PFSK-1 (cell line): Measurements from ENCODE around the gene ERICH6B.

Experiments
- FOXP2 ChIP-seq: optimal IDR thresholded peaks from 2 replicates; pipeline ENCODE3; 2011; ENCODE audit warnings: borderline replicate concordance, control low read depth, inconsistent platforms; ENCODE audit not compliant: insufficient read depth; ENCODE audit errors: extremely low read length, extremely low read depth
- POLR2AphosphoS5 ChIP-seq: IDR thresholded peaks from 2 replicates; pipeline ENCODE4 v1.6.1; 2012; ENCODE audit warnings: low read depth, mild to moderate bottlenecking, control low read depth, low read length, moderate library complexity
- SIN3A ChIP-seq: IDR thresholded peaks from 2 replicates; pipeline ENCODE4 v1.6.1; 2012; ENCODE audit warnings: mild to moderate bottlenecking, low read length, moderate library complexity, borderline replicate concordance; ENCODE audit not compliant: insufficient read depth
- TAF1 ChIP-seq: IDR thresholded peaks from 2 replicates; pipeline ENCODE4 v1.6.1; 2012; ENCODE audit warnings: low read length, control low read depth, borderline replicate concordance; ENCODE audit not compliant: insufficient read depth
- TF ChIP-seq, protein P1 (sequence below), 2 experiments: IDR thresholded peaks; 2 replicates each; pipeline versions ENCODE4 v1.6.1 to v1.8.0; 2011 to 2012; ENCODE audit warnings: low read depth in 2 of 2, low read length in 2 of 2, control low read depth in 1 of 2, inconsistent platforms in 1 of 2, mild to moderate bottlenecking in 1 of 2, moderate library complexity in 1 of 2; ENCODE audit not compliant: insufficient read depth in 1 of 2

The ERICH6B gene

GRCh38 chr13:45536224-45536623 is 79.3 kb downstream of the ERICH6B start:
- TF ChIP-seq FOXP2, result no peak
- TF ChIP-seq TAF1, result no peak
- TF ChIP-seq, protein P1, sequence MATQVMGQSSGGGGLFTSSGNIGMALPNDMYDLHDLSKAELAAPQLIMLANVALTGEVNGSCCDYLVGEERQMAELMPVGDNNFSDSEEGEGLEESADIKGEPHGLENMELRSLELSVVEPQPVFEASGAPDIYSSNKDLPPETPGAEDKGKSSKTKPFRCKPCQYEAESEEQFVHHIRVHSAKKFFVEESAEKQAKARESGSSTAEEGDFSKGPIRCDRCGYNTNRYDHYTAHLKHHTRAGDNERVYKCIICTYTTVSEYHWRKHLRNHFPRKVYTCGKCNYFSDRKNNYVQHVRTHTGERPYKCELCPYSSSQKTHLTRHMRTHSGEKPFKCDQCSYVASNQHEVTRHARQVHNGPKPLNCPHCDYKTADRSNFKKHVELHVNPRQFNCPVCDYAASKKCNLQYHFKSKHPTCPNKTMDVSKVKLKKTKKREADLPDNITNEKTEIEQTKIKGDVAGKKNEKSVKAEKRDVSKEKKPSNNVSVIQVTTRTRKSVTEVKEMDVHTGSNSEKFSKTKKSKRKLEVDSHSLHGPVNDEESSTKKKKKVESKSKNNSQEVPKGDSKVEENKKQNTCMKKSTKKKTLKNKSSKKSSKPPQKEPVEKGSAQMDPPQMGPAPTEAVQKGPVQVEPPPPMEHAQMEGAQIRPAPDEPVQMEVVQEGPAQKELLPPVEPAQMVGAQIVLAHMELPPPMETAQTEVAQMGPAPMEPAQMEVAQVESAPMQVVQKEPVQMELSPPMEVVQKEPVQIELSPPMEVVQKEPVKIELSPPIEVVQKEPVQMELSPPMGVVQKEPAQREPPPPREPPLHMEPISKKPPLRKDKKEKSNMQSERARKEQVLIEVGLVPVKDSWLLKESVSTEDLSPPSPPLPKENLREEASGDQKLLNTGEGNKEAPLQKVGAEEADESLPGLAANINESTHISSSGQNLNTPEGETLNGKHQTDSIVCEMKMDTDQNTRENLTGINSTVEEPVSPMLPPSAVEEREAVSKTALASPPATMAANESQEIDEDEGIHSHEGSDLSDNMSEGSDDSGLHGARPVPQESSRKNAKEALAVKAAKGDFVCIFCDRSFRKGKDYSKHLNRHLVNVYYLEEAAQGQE (IDR thresholded peaks at IDR 0.05; ENCODE audit: insufficient read depth in 1 of 2, low read depth in 2 of 2, low read length in 2 of 2), result no peak
- TF ChIP-seq SIN3A, result no peak
- TF ChIP-seq POLR2AphosphoS5, result no peak

DNA sequence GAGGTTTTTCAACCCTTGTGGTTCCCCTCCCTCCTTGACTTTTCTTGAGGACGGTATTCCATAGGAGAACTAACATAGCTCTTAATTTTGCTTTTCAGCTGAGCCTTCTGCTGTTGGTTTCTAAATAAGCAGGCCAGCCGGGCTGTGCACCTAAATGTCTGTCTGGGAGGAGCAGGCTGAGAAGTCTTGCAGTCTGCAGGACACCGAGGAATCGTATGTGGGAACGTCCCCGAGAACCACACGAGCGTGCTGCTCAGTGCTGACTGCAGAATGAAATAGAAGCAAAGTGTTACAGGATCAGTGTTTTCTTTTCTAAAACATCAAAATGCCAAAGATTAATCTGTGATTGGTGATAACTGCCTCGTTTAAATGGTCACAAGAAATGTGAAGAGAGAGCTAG is 80.9 kb downstream of the ERICH6B start:
- no peak for TF ChIP-seq SIN3A
- TF ChIP-seq TAF1, result no peak
- TF ChIP-seq FOXP2, result no peak
- TF ChIP-seq POLR2AphosphoS5, result no peak
- TF ChIP-seq, protein P1 (IDR thresholded peaks at IDR 0.05; ENCODE audit: insufficient read depth in 1 of 2, low read depth in 2 of 2, low read length in 2 of 2), result no peak

- TF ChIP-seq FOXP2 (no peak), TAF1 (no peak), SIN3A (no peak)
- TF ChIP-seq, protein P1 (IDR thresholded peaks at IDR 0.05; ENCODE audit: insufficient read depth in 1 of 2, low read depth in 2 of 2, low read length in 2 of 2), result no peak
Measured at GRCh38 chr13:45529758-45530157, 85.8 kb downstream of the ERICH6B start.

DNA sequence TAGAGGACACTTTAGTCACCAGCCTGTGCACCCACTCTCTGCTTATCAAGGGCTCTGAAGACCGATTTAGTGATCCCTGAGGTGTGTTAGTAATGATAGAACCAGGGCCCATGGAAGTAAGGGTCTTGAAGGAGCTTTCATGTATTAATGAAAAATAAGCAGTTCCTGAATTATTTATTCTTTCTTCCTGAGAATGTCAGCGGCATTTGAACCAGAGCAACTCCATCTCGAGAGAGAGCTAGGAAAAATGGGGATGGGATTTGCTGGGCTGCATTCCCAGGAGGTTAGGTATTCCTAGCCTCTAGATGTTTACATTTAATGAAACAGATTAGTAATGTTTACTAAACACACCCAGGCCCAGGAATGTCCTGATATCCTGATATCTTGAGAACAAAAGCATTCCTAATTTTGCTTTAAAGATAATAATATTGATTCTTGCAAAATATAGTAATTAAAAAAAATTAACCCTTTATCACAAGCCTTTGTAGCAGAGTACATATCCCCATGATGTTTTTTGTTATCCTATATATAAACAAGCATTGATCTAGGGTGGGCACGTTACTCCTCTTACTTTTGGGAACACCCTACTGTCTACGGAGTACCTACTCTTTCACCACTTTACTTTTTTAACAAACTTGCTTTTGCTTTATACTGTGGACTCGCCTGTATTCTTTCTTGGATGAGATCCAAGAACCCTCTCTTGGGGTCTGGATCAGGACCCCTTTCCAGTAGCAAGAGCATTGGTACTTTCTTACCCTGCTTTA is 87.7 kb downstream of the ERICH6B start:
- TF ChIP-seq POLR2AphosphoS5 (no peak), FOXP2 (no peak), TAF1 (no peak), SIN3A (no peak)
- TF ChIP-seq, protein P1 (IDR thresholded peaks at IDR 0.05; ENCODE audit: insufficient read depth in 1 of 2, low read depth in 2 of 2, low read length in 2 of 2), result no peak
